HepG2 (cell line): Measurements from ENCODE around the gene STRIP1. TPM values are rescaled to one million over a fixed set of nuclear protein-coding genes. Genes with fewer than 3 reads are reported as not detected.

Source experiments
- ATAC-seq: fragments of 200-7000 bp; cut with Tn5 transposase; 3 replicates; pipeline ENCODE4 v1.9.1; 2020; ENCODE audit warnings: mild to moderate bottlenecking, moderate library complexity
- BruUV-seq: library from RNA; stranded (reverse); fragments of 400-500 nt; replicated peaks from 2 replicates; lab custom pipeline; 2021; lab: Mats Ljungman, UMichigan
- CTCF ChIA-PET: fragments of 300-600 bp; formaldehyde crosslinking; extraction: SDS; loops from one replicate; lab custom pipeline; 2021; ENCODE audit warnings: low total read pairs, inconsistent platforms, low intra/inter-chr PET ratio; lab: Yijun Ruan, JAX
- POLR2A ChIA-PET: fragments of 350-600 bp; sonication (Branson Sonifier 250); formaldehyde crosslinking; loops from one replicate; lab custom pipeline; 2020; ENCODE audit warnings: antibody characterized with exemption, inconsistent platforms; lab: Yijun Ruan, JAX
- DNase-seq: peaks from one replicate; pipeline ENCODE4 v3.0.0-alpha.2; 2015; ENCODE audit warnings: low spot score
- FAIRE-seq: peaks from 3 replicates; lab custom pipeline; 2011; peaks lifted over from hg19 to GRCh38; lab: Jason Lieb, UNC
- H2AFZ ChIP-seq: one replicate; pipeline ENCODE4 v1.6.1; 2011; ENCODE audit warnings: low read length, inconsistent platforms
- H3K27ac ChIP-seq: fragments of 300-600 bp; 3 replicates; pipeline ENCODE4 v1.8.0; 2011; ENCODE audit warnings: mixed run types, mild to moderate bottlenecking, mixed read lengths, low read length, inconsistent platforms; ENCODE audit not compliant: insufficient read depth; ENCODE audit errors: extremely low read length
- H3K27me3 ChIP-seq, 2 experiments: fragments of 200-600 bp in 1 of 2; 2 replicates in 1 of 2; 3 replicates in 1 of 2; pipeline versions ENCODE4 v1.6.0 to v1.8.0; 2011; ENCODE audit warnings: low read length in 2 of 2, mild to moderate bottlenecking in 2 of 2, moderate library complexity in 2 of 2, inconsistent platforms in 1 of 2; ENCODE audit not compliant: insufficient read depth in 2 of 2, control insufficient read depth in 1 of 2
- H3K36me3 ChIP-seq, 2 experiments: fragments of 200-600 bp in 1 of 2; replicated peaks in 1 of 2; 2 replicates in 1 of 2; 3 replicates in 1 of 2; pipeline versions ENCODE4 v1.5.1 to v1.8.0; 2011; ENCODE audit warnings: low read length in 2 of 2, inconsistent platforms in 1 of 2; ENCODE audit not compliant: insufficient read depth in 2 of 2, control insufficient read depth in 1 of 2
- H3K4me1 ChIP-seq: 2 replicates; pipeline ENCODE4 v1.5.1; 2012; ENCODE audit warnings: low read length, inconsistent platforms; ENCODE audit not compliant: insufficient read depth
- H3K4me2 ChIP-seq: 2 replicates; pipeline ENCODE4 v1.6.0; 2011; ENCODE audit warnings: low read depth, low read length, inconsistent platforms
- H3K4me3 ChIP-seq, 3 experiments: fragments of 200-600 bp in 1 of 3; sonication (generic), shearing (Covaris generic) in 1 of 3; replicated peaks in 1 of 3; 2 replicates each; pipeline ENCODE4 v1.5.1; 2011 to 2016; ENCODE audit warnings: low read length in 3 of 3, inconsistent platforms in 2 of 3, low read depth in 2 of 3, mild to moderate bottlenecking in 2 of 3, control low read depth in 1 of 3, mixed read lengths in 1 of 3; ENCODE audit not compliant: insufficient read depth in 1 of 3
- H3K79me2 ChIP-seq: one replicate; pipeline ENCODE4 v1.6.1; 2011; ENCODE audit warnings: low read length, inconsistent platforms; ENCODE audit not compliant: insufficient read depth
- H3K9ac ChIP-seq: 2 replicates; pipeline ENCODE4 v1.6.0; 2011; ENCODE audit warnings: mild to moderate bottlenecking, low read depth, low read length, inconsistent platforms; ENCODE audit not compliant: insufficient read depth
- H3K9me3 ChIP-seq: 2 replicates; pipeline ENCODE4 v1.5.1; 2012; ENCODE audit warnings: mild to moderate bottlenecking, low read length
- H4K20me1 ChIP-seq: 2 replicates; pipeline ENCODE4 v1.6.0; 2011; ENCODE audit warnings: inconsistent platforms, mild to moderate bottlenecking, low read length, moderate library complexity; ENCODE audit not compliant: insufficient read depth
- FOSL1 ChIP-seq: sonication (generic); formaldehyde crosslinking; IDR thresholded peaks from 2 replicates; pipeline ENCODE4 v1.9.0; 2021; ENCODE audit warnings: missing genetic modification reagents, borderline replicate concordance
- IRF1 ChIP-seq: sonication (generic); formaldehyde crosslinking; IDR thresholded peaks from 2 replicates; pipeline ENCODE4 v1.4.0; 2020; ENCODE audit warnings: low read depth, mild to moderate bottlenecking, missing genetic modification reagents
- NKX3-1 ChIP-seq: sonication (generic); formaldehyde crosslinking; IDR thresholded peaks from 2 replicates; pipeline ENCODE4 v1.5.0; 2020; ENCODE audit warnings: missing genetic modification reagents
- REPIN1 ChIP-seq: sonication (generic); formaldehyde crosslinking; IDR thresholded peaks from 2 replicates; pipeline ENCODE4 v1.8.0; 2022; ENCODE audit warnings: missing genetic modification reagents, low read depth, mild to moderate bottlenecking, borderline replicate concordance
- SAP130 ChIP-seq: IDR thresholded peaks from 2 replicates; pipeline ENCODE4 v1.6.1; 2016; ENCODE audit warnings: low read depth
- TEAD2 ChIP-seq: sonication (generic); formaldehyde crosslinking; IDR thresholded peaks from 2 replicates; pipeline ENCODE4 v1.9.0; 2021; ENCODE audit warnings: missing genetic modification reagents
- ZNF256 ChIP-seq: sonication (generic); formaldehyde crosslinking; conservative IDR thresholded peaks from 2 replicates; pipeline ENCODE4 v1.4.0; 2020; ENCODE audit warnings: missing genetic modification reagents
- ZNF382 ChIP-seq: sonication (generic); formaldehyde crosslinking; IDR thresholded peaks from 2 replicates; pipeline ENCODE4 v1.5.0; 2020; ENCODE audit warnings: missing genetic modification reagents, mild to moderate bottlenecking, borderline replicate concordance
- ZNF543 ChIP-seq: sonication (generic); formaldehyde crosslinking; IDR thresholded peaks from 2 replicates; pipeline ENCODE4 v1.4.0; 2020; ENCODE audit warnings: mild to moderate bottlenecking, missing genetic modification reagents
- ZNF550 ChIP-seq: sonication (generic); formaldehyde crosslinking; IDR thresholded peaks from 2 replicates; pipeline ENCODE4 v1.4.0; 2020; ENCODE audit warnings: mild to moderate bottlenecking, missing genetic modification reagents, borderline replicate concordance
- ZNF772 ChIP-seq: sonication (generic); formaldehyde crosslinking; IDR thresholded peaks from 2 replicates; pipeline ENCODE4 v1.5.0; 2020; ENCODE audit warnings: mild to moderate bottlenecking, missing genetic modification reagents
- ZSCAN9 ChIP-seq: IDR thresholded peaks from 2 replicates; pipeline ENCODE4 v1.6.1; 2016; ENCODE audit warnings: borderline replicate concordance
- WGBS: methylation state at CpG from one replicate; pipeline ENCODE4 v1.1.6; 2017; ENCODE audit warnings: low lambda C conversion rate; 5-methylcytosine and 5-hydroxymethylcytosine counted together
- in situ Hi-C: cut with HindIII; loops from 2 replicates; pipeline ENCODE4 v1.10.0; 2017; ENCODE audit warnings: low pct_unique_long_range_greater_than_20kb; ENCODE audit not compliant: extremely low pct_ligation_motif_present
- intact Hi-C: fragments of 100-400 bp; cut with micrococcal nuclease; formaldehyde crosslinking; loops from one replicate; pipeline ENCODE4 v1.10.0; 2022; ENCODE audit not compliant: unreplicated experiment
- polyA plus RNA-seq, 8 experiments: library from polyadenylated mRNA; depleted of rRNA in 3 of 8; stranded (reverse) in 7 of 8; unstranded in 1 of 8; fragments of >200 nt; fragmentation: Illumina TruSeq in 4 of 8; extraction: Trizol in 4 of 8; gene quantifications; 2 replicates each; pipeline versions ENCODE4 v1.2.1 to v1.2.3, GENCODE V29; 2011 to 2016; ENCODE audit warnings: low read depth in 4 of 8, missing spikeins in 1 of 8, mixed read lengths in 1 of 8; ENCODE audit not compliant: insufficient read depth in 1 of 8
- total RNA-seq, 5 experiments: library from RNA; depleted of rRNA; stranded (reverse); fragments of >200 nt; fragmentation: Illumina TruSeq; extraction: Trizol; gene quantifications; 2 replicates each; pipeline ENCODE4 v1.2.3, GENCODE V29; 2016; ENCODE audit warnings: low read depth in 1 of 5
- TF ChIP-seq, protein P1 (sequence below): sonication (generic); formaldehyde crosslinking; IDR thresholded peaks from 2 replicates; pipeline ENCODE4 v1.8.0; 2022; ENCODE audit warnings: mild to moderate bottlenecking, missing genetic modification reagents, borderline replicate concordance
- TF ChIP-seq, protein P2 (sequence below): sonication (generic); formaldehyde crosslinking; IDR thresholded peaks from 2 replicates; pipeline ENCODE4 v1.4.0; 2020; ENCODE audit warnings: mild to moderate bottlenecking, missing genetic modification reagents

Gene STRIP1
- total and polyA plus RNA-seq, 2 of the 13 experiments (the other 11 are each of a cell fraction or from before 2014, with no cell fraction given): 20.9 to 27.9 TPM

DNA sequence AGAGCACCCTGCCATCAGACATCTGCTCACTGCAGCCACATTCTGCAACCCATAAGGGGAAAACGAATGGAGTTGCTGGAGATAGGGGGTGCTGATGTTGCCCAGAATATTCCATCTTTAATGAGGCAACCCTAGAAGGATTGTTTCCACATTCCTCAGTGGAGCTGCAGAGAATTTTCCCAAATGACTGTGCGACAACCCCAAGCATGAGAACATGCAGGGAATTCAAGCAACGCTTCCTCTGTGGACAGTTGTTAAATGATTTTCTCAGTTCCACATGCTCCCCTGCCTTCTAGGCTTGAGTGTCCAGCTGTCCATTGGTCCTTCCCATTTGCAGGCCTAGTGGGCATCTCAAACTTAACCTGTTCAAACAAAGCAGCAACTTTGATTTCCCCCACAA lies 57.4 kb downstream of the STRIP1 start:
- H3K27me3 ChIP-seq: peaks cover 5 to 26% of the 10 kb centered on the region in 2 experiments; a peak in 4 of 5 replicates
- ATAC-seq: no peak
- H3K9me3 ChIP-seq: no peaks in the 10 kb centered on the region
- no peak for DNase-seq
- no peaks in the 10 kb centered on the region for H4K20me1 ChIP-seq
- H3K4me2 ChIP-seq: no peak overlapping the region
- no peak overlapping the region for H3K4me3 ChIP-seq
- BruUV-seq: no TSS peak
- no peak for FAIRE-seq
- intact Hi-C loops: no loop called here
- ChIA-PET CTCF (no interaction called here), POLR2A (no interaction called here)
- no peak overlapping the region for H2AFZ ChIP-seq
- peaks cover 7% of the 10 kb centered on the region; the same call in 1 of the 2 replicates for H3K4me1 ChIP-seq
- in situ Hi-C loops: no loop called here
- H3K27ac ChIP-seq: no peak overlapping the region
- H3K9ac ChIP-seq: no peak overlapping the region
- WGBS: 43% methylated on average over 2 of the region's 3 CpGs
- no peaks in the 10 kb centered on the region for H3K36me3 ChIP-seq
- no peaks in the 10 kb centered on the region for H3K79me2 ChIP-seq
- TF ChIP-seq ZNF256 (CRISPR knock-in tag): no peak
- no peak for TF ChIP-seq ZNF772
- TF ChIP-seq ZSCAN9 (CRISPR knock-in tag): no peak
- no peak for TF ChIP-seq ZNF543 (CRISPR knock-in tag)
- no peak for TF ChIP-seq SAP130
- no peak for TF ChIP-seq REPIN1
- no peak for TF ChIP-seq IRF1 (CRISPR knock-in tag)
- TF ChIP-seq, protein P1, sequence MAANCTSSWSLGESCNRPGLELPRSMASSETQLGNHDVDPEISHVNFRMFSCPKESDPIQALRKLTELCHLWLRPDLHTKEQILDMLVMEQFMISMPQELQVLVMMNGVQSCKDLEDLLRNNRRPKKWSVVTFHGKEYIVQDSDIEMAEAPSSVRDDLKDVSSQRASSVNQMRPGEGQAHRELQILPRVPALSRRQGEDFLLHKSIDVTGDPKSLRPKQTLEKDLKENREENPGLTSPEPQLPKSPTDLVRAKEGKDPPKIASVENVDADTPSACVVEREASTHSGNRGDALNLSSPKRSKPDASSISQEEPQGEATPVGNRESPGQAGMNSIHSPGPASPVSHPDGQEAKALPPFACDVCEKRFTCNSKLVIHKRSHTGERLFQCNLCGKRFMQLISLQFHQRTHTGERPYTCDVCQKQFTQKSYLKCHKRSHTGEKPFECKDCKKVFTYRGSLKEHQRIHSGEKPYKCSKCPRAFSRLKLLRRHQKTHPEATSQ: no peak
- TF ChIP-seq ZNF550 (CRISPR knock-in tag): no peak
- TF ChIP-seq, protein P2, sequence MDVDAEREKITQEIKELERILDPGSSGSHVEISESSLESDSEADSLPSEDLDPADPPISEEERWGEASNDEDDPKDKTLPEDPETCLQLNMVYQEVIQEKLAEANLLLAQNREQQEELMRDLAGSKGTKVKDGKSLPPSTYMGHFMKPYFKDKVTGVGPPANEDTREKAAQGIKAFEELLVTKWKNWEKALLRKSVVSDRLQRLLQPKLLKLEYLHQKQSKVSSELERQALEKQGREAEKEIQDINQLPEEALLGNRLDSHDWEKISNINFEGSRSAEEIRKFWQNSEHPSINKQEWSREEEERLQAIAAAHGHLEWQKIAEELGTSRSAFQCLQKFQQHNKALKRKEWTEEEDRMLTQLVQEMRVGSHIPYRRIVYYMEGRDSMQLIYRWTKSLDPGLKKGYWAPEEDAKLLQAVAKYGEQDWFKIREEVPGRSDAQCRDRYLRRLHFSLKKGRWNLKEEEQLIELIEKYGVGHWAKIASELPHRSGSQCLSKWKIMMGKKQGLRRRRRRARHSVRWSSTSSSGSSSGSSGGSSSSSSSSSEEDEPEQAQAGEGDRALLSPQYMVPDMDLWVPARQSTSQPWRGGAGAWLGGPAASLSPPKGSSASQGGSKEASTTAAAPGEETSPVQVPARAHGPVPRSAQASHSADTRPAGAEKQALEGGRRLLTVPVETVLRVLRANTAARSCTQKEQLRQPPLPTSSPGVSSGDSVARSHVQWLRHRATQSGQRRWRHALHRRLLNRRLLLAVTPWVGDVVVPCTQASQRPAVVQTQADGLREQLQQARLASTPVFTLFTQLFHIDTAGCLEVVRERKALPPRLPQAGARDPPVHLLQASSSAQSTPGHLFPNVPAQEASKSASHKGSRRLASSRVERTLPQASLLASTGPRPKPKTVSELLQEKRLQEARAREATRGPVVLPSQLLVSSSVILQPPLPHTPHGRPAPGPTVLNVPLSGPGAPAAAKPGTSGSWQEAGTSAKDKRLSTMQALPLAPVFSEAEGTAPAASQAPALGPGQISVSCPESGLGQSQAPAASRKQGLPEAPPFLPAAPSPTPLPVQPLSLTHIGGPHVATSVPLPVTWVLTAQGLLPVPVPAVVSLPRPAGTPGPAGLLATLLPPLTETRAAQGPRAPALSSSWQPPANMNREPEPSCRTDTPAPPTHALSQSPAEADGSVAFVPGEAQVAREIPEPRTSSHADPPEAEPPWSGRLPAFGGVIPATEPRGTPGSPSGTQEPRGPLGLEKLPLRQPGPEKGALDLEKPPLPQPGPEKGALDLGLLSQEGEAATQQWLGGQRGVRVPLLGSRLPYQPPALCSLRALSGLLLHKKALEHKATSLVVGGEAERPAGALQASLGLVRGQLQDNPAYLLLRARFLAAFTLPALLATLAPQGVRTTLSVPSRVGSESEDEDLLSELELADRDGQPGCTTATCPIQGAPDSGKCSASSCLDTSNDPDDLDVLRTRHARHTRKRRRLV (CRISPR knock-in tag): no peak
- TF ChIP-seq ZNF382: no peak
- no peak for TF ChIP-seq NKX3-1 (CRISPR knock-in tag)
- TF ChIP-seq FOSL1 (CRISPR knock-in tag): no peak
- TF ChIP-seq TEAD2 (CRISPR knock-in tag): no peak
